G401 (cell line): ENCODE results near the gene SNAP29. TPM values are rescaled to one million over a fixed set of nuclear protein-coding genes. Genes with fewer than 3 reads are reported as not detected.

Experiments
- total RNA-seq: library from RNA; depleted of rRNA; stranded (reverse); fragments of >200 nt; shearing (Covaris generic); gene quantifications from 2 replicates; pipeline ENCODE4 v1.2.3, GENCODE V29; 2014; rRNA removed

Gene SNAP29
- total RNA-seq, 1 experiment from 2014 or later: 8.3 TPM

Other genes starting within 250 kb of the SNAP29 start
- gene SERPIND1, start 84.9 kb upstream of the SNAP29 start, total RNA-seq: not detected in 2 replicates
- gene PI4KA, start 196 bp upstream of the SNAP29 start, total RNA-seq: 34.3 and 37.2 TPM in 2 replicates
- gene CRKL, start 58.4 kb downstream of the SNAP29 start, total RNA-seq: 30.7 and 33.9 TPM in 2 replicates
- 130 and 138 TPM in 2 replicates for gene AIFM3, start 108.2 kb downstream of the SNAP29 start, total RNA-seq
- 41.5 and 67.0 TPM in 2 replicates for gene LZTR1, start 123.3 kb downstream of the SNAP29 start, total RNA-seq
- 70.5 and 73.5 TPM in 2 replicates for gene THAP7, start 143.1 kb downstream of the SNAP29 start, total RNA-seq
- gene P2RX6, start 156.2 kb downstream of the SNAP29 start, total RNA-seq: 0.98 and 1.1 TPM in 2 replicates
- not detected in 2 replicates for gene SLC7A4, start 173.6 kb downstream of the SNAP29 start, total RNA-seq
- gene LRRC74B, start 186.9 kb downstream of the SNAP29 start, total RNA-seq: not detected in 2 replicates